ENCODE results near the gene GLP2R.

The GLP2R gene

DNA sequence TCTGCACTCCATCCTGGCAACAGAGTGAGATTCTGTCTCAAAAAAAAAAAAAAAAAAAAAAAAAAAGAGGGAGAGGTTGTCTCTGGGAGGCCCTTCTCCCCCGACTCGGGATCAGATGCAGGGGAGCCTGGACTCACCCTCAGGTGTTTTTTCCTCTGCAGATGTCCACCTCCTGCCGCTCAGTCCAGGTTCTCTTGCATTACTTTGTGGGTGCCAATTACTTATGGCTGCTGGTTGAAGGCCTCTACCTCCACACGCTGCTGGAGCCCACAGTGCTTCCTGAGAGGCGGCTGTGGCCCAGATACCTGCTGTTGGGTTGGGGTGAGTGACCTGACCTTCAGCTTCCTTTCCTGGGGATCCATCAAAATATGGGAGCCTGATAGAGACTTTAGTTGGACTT, 34.1 kb downstream of the GLP2R start:
- no peak for DNase-seq

DNA sequence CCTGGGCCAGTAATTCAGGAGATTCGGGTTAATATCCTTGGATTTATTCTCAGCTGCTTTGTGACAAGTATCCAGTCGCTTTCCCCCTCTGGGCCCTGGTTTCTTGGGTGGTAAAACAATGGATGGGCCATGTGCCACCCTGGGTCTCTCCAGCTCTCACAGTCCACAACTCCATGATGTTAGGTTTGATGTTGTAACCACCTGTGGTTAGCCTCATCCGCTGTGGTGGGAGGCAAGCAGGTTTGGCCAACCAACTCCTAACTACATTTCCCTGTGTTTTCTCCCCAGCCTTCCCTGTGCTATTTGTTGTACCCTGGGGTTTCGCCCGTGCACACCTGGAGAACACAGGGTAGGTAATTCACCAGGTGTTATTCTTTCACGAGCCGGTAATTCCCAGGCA, 35.1 kb downstream of the GLP2R start:
- DNase-seq = no peak

DNA sequence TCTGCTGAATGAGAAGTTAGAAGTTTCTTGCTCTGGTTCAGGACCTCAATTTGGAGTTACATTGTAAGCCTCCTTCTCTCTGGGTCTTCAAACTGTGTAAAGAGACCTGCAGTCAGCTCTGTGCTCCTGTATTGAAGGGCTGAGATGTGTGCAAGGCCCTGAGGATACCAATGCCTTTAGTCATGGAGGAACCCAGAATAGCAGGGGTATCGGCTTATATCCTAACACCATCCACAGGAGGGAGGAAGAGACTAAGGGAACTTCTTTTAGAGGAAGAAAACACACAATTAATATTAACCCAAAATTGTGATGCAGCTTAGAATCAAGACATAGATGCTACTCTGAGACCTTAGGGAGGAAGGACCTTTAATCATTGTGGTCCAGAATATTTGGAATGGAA, 36.5 kb downstream of the GLP2R start:
- DNase-seq = no peak

DNA sequence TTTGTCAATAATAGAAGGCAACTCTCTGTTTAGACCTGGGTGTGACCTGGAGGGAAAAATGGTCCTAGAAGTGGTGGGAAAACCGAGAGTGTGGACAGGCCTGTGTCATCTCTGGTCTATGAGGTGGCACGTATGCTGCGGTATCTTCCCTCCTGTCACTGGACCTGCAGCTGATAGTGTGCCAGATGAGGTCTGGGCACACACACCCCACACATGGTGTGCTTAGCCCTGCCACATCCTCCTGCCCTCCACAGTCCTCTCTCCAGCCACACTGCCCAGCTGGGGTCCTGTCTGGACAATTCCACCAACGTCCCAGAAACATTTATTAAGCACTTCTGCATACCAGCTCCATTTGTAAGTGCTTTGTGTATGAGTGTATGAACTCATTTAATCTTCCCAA, 37.2 kb downstream of the GLP2R start:
- DNase-seq = no peak

DNA sequence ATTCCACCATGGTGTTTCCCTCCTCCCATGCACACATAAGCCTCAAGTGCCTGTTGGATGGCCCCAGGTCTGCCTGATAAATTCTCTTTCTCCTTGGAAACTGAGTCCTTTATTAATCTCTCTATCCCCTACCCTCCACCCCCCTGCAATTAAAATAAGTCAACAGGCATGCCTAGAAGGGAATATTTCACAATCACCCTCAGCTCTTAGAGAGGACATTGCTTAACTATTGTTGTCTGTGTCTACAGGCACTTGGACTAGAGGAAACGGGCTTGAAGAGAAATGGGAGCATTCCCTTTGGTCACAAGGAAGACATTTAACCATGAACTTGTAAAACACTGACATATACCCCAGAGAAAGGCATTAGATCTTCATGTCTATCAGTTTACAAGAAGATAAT, 39.9 kb downstream of the GLP2R start:
- DNase-seq = no peak

DNA sequence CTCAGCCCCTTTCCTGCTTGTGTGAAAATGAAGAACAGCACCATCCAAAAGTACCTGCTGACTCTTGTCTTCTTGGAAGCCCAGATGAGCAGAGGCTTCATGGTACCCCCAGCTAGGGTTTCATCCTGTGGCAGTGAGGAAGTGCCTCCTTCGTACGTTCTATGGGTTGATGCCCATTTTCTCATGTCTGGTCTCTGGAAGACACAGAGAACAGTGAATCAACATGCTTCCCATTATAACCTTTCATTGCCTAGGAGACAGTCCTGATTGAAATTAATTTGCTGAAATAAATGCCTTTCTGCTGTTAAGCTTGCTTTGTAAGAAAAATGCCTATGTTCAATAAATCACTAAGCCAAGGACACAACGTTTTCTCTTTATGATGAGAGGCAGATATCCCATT, 42.8 kb downstream of the GLP2R start:
- no peak for DNase-seq

DNA sequence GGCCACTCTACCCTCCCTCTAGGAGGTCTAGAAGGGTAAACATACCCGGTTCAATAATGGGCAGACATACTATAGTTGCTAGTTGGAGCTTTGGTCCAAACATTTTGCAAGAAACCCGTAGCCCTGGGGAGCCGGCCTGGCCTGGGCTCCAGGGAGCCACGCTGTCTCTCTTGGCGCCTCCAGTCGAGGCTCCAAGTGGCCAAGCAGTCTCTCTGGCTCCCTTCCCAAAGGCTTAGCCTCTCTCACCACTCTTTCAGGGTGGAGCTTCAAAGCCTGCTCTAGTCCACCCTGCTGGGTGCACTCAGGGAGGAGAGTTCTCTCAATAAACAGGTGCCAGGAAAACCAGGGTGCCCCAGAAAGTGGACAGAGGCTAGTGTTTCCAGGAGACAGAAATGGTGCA, 47.1 kb downstream of the GLP2R start:
- no peak for DNase-seq

DNA sequence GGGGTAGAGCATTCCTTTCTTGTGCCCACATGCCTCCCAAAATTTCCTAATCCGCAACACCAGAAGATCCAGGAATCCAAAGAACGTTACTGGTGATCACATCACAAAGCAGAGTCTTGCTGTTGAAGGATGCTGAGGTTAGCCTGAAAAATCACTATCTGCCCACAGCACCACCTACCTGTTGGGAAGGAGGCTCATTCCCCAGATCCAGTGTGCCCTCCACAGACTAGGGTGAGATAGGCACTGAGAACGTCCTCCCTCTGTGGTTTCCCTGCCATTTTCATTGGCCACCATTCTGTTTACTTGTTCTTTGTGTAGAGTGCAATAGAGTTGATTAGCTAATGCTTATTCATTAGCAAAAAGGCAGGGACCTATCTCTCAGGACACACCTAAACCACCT, 49.0 kb downstream of the GLP2R start:
- no peak for DNase-seq

DNA sequence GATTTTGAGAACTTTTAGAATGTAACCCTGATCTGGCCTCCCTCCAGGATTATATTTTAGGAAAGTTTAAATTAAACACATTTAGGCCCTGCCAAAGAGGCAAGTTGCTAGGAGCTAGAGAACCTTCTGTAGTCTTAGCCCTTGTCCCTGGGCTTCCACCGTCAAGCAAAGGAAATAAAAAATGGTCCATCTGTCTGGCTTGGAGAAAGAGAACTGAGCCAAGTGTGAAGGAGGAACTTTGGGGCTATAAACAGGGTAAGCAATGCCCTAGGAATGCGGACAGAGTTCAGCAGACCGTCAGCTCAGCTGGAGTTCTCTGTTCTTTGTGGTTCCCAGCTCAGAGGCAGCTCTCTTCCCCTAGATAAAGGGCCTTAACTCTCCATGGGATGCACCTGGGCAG, 49.7 kb downstream of the GLP2R start:
- no peak for DNase-seq

DNA sequence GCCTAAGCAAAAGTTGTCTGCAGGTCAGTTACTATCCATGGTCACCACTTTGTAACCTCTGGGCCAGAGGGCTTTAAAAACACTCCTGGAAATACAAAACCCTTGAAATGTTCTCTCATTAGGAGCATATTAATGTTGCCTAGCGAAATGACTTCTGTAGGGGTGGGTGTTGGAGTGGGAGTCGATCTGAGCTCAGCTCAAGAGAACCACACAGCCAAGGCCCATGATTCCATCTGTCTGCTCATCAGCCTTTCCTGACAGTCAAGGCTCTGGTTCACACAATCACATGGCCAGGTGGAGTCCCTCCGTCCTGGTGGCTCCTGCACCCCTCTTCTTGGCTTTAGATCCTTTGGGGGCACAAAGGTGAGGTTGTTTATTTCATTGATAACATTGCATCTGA, 52.6 kb downstream of the GLP2R start:
- no peak for DNase-seq

DNA sequence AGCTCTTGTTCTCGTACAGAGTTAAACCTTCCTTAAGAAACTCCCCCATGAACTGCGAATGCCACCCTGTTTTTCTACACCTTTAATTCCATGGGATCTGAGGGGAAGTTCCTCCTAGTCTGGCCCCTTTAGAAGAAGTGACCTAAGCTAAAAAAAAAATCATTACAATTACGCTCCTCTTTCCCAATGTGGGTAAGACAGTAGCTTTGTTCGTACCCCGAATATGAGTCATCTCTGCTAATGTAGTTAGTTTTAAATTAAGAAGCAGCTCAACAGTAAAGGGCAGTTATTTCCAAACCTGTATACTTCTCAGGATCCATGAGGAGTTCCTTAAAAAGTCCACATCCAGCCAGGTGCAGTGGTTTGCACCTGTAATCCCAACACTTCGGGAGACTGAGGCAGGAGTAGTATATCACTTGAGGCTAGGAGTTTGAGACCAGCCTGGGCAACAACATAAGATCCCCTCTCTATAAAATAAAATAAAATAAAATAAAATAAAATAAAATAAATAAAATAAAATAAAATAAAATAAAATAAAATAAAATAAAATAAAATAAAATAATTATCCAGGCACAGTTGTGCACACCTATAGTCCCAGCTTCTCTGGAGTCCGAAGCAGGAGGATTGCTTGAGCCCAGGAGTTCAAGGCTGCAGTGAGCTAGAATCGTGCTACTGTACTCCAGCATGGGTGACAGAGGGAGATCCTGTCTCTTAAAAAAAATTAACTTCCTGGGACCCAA, 53.2 kb downstream of the GLP2R start:
- no peak for DNase-seq

DNA sequence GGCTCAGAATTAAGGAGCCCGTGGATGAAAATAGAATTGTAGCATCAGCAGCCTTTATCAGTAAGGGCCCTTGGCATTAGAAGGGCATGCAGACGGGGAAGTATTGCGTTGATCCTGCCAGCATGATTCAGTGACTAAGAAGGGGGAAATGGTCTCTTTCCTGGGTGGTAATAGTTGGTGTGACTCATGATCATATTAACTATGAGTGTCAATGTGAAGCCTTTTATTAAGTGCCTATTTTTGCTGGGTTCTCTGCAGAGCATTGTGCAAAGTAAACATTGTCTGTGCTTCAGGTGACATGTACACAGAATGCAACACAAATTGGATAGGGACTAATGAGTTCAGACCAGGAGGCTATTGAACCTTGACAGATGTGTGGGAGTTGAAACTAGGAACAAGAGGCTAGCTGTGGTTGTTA, 54.9 kb downstream of the GLP2R start:
- DNase-seq = no peak

DNA sequence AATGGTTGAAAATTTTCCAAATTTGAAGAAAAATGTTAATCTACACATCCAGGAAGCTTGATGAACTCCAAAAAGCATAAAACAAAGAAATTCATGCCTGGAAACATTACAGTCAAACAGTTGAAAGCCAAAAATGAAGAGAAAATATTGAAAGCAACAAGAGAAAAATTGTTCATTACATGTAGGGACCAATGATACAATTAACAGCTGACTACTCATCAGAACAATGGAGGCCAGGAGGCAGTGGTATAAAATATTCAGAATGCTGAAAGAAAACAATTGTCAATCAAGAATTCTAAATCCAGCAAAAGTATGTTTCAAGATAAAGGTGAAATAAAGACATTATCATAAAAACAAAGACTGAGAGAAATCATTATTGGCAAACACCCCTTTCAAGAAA, 57.7 kb downstream of the GLP2R start:
- DNase-seq = no peak

DNA sequence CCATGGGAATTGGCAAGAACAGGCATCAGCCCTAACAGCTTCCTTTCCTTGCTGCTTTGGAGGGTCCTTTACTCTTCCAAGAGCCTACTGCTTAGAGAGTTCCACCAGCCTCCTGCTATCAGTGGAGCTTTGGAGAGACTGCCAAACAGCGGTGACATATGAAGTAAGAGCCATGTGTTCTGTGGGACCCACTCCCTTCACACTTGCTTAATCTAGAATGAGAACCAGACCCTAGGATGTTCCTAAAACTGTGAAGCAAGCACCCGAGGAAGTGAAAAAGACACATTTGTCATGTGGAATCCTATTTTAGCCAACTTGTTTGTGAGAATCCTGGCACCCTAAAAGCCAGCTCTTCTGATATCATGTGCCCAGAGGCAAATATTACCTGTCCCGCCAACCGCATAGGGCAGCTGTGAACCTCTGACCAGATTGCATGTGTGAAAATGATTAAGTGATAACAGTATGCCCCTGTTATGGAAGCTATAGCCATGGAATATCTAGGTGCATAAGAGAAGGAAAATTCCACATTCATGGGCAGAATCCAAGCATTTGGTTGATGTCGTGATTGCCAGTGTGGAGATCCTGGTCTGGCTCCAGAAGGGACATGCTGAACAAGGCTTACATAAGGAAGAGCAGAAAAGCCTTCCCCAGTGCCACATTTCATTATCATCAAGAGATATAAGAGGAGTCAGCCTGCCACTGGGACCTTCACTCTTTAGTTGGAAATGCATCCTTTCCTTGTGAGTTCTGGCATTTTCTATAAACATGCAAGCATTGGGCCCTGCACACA, 60.6 kb downstream of the GLP2R start:
- DNase-seq = no peak

DNA sequence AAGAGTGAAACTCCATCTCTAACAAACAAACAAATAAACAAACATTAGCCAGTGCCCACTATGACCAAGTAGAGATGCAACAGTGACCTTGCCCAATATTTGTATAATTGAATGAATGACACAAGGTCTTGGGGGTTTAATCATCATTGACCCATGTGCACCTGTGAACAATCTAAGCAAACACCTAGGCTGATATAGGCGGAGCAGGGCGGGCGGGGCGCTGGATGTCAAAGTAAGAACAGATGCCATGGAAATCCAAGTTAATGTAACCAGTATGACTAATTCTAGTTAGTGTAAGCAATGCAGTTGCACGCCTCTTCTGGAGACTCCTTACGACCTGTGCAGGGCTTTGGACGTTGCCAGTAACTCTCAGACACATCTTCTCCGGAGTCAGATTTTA, 61.8 kb downstream of the GLP2R start:
- no peak for DNase-seq

DNA sequence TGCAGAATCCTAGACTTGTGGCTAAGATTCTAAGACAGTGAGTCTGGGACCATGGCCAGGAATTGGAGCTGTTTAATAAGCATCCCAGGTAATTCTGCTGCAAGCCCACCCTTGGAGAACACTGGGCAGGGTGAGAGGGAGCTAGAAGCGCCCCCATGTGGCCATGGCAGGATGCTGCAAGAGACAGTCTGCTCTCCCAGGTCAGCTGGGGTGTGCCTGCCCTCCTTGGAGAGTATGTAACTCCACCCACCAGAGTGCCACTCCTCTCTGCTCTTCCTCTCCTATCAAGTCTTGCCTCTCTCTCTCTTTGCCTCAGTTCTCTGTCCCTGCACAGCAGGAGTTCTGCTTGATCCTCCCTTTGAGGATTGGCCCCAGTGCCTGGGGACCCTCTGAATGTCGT, 64.4 kb downstream of the GLP2R start:
- no peak for DNase-seq

DNA sequence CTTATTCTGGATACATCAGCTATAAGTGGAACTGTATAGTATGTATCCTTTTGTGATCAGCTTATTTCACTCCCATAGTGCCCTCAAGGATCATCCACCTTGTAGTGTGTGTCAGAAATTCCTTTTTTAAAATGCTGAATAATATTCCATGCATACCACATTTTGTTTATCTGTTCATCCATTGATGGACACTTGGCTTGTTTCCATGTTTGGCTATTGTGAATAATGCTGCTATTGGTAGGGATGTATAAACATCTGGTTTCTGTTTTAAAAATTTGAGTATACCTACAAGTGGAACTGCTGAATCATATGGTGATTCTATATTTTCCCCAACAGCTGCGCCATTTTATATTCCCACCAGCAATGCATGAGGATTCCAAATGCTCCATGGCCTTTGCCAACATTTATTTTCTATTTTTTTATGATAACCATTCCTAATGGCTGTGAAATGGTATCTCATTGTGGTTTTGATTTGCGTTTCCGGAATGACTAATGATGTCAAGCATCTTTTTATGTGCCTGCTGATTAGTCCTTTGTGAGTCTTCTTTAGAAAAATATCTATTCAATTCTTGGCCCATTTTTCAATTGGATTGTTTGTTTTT, 67.8 kb downstream of the GLP2R start:
- DNase-seq = no peak

DNA sequence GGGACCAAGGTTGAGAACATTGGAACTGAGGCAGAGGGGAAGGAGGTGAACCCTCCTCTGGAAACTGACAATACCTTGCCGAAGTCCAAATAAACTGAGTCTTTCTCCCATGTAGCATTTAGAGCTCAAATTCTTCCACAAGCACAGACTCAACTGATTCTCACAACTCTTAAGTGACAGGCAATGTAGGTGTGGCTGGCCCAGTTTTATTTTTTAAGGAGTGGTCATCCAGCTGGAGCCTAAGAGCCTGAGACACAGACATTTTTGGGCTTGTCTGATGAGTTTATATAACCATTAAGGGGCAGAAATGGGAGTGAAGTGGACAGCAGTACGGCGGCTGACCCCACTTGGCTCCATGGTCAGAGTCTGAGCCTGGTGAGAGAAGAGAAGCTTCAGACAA, 68.5 kb downstream of the GLP2R start:
- no peak for DNase-seq

DNA sequence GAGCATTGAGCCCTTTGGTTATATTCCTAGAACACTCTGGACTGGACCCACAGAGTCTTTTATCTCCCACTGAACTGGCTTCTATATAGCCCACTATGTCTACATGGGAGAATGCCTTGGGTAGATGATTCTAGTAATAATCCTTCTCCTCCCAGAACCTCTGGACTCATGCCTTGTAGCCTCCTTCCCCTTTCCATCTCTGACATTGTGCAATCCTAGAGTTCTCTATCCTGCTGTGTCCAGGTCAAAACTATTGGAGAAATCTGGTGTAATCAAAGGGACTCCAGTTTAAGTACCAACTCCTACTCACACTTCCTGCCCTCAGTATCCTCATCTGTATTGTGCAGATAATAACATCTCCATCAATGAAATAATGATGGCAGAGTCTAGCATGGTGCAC, 70.2 kb downstream of the GLP2R start:
- DNase-seq = no peak

DNA sequence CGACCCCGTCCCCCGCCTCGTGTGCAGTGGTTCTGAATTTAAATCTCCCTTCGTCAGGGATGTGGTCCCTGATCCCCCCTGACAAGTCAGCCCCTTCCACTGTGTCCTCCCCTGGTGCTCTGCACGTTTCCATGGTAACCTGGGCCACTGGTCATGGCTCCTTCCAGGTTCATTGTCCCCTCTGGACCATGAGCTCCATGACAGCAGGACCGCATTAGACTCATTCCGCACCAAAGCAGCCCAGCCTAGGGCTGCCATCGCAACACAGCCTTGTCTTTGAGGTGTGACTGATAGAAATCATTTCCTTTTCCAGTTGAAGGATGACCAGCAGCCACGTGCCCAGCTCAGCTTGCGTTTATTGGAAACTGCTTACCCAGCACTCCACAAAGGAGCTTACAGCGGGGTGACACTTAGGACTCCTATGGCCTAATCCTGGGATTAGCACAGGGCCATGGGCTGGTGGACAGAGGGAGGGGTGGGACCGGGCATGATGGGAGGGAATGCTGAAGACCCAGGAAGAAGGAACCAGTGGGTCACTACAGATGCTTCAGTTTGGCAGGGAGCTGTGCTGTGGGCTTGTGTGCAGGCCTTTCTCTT, 71.7 kb downstream of the GLP2R start:
- no peak for DNase-seq

DNA sequence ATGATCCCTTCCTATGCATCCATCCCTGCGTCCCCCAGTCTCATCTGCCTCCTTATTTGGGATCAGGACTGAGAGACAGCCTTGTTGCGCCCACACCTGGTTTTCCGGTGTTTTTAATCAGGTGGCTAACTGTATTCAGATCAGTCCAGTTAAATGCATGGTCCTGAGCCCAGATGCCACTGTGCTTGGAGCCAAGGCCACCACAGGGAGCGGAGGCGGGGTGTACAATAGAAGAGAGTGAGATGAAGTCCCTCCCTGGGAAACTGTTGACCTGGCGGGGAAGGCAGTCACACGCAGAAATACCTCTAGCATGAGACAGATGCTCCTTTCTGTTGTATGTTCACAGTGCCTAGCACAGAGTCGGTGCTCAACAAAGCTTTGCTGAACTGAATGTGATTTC, 73.1 kb downstream of the GLP2R start:
- DNase-seq = no peak

DNA sequence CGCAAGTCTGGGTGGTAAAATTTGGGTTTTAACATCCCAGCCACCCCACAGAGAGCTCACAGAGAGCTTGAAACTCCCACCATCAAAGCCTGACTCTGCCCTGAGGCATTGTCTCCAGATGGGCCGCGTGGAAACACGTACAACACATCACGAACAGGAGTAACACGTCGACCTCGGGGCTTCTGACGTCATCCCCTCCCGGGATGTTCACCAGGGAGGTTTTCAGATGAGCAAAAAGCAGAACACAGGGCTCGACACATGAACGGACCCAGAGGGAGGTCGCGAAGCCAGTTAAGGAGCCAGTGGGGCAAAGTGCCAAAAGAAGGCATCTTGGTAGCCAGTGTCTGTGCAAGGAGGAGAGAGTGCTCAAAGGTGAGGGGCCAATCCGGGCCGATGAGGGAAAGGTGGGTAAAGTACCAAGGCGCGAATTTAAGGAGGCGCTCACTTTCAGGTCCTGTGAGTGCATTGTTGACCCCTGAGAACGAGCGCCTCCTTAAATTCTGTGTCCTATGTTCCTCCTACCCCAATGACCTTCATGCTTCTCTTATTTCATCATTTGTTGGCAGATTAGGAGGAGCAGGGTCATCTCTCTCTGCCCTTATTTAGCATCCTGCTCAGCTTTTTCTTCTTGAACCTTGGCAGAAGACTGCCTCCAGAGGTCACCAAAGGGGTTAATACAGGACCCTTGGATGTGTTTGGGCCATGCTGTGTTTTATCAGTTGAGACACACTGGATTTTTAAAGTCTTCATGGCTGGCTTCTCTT, 73.7 kb downstream of the GLP2R start:
- no peak for DNase-seq

DNA sequence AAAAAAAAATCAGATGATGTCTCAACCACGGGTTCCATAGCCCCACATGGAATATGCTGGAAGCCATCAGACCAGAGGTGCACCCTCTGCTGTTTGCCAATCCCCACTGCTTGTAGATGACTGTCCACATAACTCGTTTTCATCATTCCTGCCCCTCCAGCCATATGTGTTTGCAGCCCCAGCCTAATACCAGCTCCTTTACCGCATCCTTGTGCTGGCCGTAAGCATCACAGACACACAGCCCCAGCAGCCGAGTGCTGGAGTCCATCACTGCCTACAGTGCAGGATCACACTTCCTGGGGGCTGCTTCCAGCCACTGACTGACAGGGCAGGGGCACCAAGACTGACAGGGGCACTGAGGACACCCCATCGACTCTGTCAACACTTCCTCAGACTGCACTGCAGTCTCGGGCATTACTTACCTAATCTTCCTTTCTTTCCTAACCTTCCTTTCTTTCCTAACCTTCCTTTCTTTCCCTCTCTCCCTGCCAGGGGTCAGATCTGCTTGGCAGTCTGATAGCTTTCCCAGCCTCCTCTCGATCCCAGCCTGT, 74.4 kb downstream of the GLP2R start:
- DNase-seq = no peak

All from NCI-H2227 treated with DMSO at 0.1 percent for 48 hours (cell line).